ENCODE results near the gene SARDH. TPM values are rescaled to one million over a fixed set of nuclear protein-coding genes. Genes with fewer than 3 reads are reported as not detected.

The SARDH gene
- total and polyA plus RNA-seq, 2 of the 8 experiments (the other 6 are each of a cell fraction or from before 2014, with no cell fraction given): 6.4 to 7.4 TPM

DNA sequence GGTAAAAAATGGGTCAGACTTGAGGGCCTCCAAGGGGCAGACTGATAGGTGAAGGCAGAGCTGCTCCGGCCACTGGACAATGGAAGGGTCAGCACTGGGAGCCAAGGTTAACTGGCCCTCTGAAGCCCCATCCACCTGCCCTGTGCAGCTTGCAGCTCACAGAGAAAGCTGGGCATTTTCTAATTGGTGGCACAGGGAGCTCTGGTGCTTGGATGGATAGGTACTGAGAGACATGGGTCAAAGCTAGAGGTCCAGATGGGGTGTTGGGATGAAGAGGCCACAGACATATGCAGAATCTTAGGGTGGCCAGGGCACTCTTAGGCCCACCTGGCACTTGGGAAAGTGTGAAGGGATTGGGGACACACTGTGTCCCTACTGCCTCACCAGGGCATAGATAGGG, 29.5 kb upstream of the SARDH start (continued):
- TF ChIP-seq, protein P1, sequence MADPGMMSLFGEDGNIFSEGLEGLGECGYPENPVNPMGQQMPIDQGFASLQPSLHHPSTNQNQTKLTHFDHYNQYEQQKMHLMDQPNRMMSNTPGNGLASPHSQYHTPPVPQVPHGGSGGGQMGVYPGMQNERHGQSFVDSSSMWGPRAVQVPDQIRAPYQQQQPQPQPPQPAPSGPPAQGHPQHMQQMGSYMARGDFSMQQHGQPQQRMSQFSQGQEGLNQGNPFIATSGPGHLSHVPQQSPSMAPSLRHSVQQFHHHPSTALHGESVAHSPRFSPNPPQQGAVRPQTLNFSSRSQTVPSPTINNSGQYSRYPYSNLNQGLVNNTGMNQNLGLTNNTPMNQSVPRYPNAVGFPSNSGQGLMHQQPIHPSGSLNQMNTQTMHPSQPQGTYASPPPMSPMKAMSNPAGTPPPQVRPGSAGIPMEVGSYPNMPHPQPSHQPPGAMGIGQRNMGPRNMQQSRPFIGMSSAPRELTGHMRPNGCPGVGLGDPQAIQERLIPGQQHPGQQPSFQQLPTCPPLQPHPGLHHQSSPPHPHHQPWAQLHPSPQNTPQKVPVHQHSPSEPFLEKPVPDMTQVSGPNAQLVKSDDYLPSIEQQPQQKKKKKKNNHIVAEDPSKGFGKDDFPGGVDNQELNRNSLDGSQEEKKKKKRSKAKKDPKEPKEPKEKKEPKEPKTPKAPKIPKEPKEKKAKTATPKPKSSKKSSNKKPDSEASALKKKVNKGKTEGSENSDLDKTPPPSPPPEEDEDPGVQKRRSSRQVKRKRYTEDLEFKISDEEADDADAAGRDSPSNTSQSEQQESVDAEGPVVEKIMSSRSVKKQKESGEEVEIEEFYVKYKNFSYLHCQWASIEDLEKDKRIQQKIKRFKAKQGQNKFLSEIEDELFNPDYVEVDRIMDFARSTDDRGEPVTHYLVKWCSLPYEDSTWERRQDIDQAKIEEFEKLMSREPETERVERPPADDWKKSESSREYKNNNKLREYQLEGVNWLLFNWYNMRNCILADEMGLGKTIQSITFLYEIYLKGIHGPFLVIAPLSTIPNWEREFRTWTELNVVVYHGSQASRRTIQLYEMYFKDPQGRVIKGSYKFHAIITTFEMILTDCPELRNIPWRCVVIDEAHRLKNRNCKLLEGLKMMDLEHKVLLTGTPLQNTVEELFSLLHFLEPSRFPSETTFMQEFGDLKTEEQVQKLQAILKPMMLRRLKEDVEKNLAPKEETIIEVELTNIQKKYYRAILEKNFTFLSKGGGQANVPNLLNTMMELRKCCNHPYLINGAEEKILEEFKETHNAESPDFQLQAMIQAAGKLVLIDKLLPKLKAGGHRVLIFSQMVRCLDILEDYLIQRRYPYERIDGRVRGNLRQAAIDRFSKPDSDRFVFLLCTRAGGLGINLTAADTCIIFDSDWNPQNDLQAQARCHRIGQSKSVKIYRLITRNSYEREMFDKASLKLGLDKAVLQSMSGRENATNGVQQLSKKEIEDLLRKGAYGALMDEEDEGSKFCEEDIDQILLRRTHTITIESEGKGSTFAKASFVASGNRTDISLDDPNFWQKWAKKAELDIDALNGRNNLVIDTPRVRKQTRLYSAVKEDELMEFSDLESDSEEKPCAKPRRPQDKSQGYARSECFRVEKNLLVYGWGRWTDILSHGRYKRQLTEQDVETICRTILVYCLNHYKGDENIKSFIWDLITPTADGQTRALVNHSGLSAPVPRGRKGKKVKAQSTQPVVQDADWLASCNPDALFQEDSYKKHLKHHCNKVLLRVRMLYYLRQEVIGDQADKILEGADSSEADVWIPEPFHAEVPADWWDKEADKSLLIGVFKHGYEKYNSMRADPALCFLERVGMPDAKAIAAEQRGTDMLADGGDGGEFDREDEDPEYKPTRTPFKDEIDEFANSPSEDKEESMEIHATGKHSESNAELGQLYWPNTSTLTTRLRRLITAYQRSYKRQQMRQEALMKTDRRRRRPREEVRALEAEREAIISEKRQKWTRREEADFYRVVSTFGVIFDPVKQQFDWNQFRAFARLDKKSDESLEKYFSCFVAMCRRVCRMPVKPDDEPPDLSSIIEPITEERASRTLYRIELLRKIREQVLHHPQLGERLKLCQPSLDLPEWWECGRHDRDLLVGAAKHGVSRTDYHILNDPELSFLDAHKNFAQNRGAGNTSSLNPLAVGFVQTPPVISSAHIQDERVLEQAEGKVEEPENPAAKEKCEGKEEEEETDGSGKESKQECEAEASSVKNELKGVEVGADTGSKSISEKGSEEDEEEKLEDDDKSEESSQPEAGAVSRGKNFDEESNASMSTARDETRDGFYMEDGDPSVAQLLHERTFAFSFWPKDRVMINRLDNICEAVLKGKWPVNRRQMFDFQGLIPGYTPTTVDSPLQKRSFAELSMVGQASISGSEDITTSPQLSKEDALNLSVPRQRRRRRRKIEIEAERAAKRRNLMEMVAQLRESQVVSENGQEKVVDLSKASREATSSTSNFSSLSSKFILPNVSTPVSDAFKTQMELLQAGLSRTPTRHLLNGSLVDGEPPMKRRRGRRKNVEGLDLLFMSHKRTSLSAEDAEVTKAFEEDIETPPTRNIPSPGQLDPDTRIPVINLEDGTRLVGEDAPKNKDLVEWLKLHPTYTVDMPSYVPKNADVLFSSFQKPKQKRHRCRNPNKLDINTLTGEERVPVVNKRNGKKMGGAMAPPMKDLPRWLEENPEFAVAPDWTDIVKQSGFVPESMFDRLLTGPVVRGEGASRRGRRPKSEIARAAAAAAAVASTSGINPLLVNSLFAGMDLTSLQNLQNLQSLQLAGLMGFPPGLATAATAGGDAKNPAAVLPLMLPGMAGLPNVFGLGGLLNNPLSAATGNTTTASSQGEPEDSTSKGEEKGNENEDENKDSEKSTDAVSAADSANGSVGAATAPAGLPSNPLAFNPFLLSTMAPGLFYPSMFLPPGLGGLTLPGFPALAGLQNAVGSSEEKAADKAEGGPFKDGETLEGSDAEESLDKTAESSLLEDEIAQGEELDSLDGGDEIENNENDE (IDR thresholded peaks at IDR 0.05; ENCODE audit: insufficient replicate concordance, low read length): no peak
- TF ChIP-seq MAFK (IDR thresholded peaks at IDR 0.05; ENCODE audit: low read depth, low read length): no peak
- TF ChIP-seq SIN3A (conservative IDR thresholded peaks at IDR 0.05 in 1 of 2, IDR thresholded peaks at IDR 0.05 in 1 of 2; ENCODE audit: low read depth in 1 of 2, low read length in 2 of 2): no peak
- no peak for TF ChIP-seq HDAC2 (IDR thresholded peaks at IDR 0.05; ENCODE audit: borderline replicate concordance in 1 of 2, low read depth in 2 of 2, low read length in 2 of 2)
- TF ChIP-seq SP4 (IDR thresholded peaks at IDR 0.05; ENCODE audit: low read length): no peak
- TF ChIP-seq, protein P2, sequence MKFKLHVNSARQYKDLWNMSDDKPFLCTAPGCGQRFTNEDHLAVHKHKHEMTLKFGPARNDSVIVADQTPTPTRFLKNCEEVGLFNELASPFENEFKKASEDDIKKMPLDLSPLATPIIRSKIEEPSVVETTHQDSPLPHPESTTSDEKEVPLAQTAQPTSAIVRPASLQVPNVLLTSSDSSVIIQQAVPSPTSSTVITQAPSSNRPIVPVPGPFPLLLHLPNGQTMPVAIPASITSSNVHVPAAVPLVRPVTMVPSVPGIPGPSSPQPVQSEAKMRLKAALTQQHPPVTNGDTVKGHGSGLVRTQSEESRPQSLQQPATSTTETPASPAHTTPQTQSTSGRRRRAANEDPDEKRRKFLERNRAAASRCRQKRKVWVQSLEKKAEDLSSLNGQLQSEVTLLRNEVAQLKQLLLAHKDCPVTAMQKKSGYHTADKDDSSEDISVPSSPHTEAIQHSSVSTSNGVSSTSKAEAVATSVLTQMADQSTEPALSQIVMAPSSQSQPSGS (IDR thresholded peaks at IDR 0.05; ENCODE audit: low read length): no peak
- no peak for TF ChIP-seq SP1 (IDR thresholded peaks at IDR 0.05; ENCODE audit: low read depth, low read length)
- no peak for TF ChIP-seq BACH1 (IDR thresholded peaks at IDR 0.05; ENCODE audit: low read length)
